Muscle of arm (tissue), 12 donors: ENCODE measurements around the gene DIPK2A. TPM values are rescaled to one million over a fixed set of nuclear protein-coding genes. Genes with fewer than 3 reads are reported as not detected.

ENCODE experiments used
- DNase-seq: peaks from one replicate; pipeline ENCODE4 v3.0.0-alpha.2; 2013
- polyA plus RNA-seq, 12 donors: library from polyadenylated mRNA; unstranded; fragments of 120-200 nt; gene quantifications; one replicate each; pipeline ENCODE4 v1.2.1, GENCODE V29; 2013; ENCODE audit not compliant: insufficient read length in 12 of 12

The DIPK2A gene
- polyA plus RNA-seq, 12 donors: 23.0 to 36.2 (median 29.6) TPM; not detected in 1

GRCh38 chr3:143972505-143973258, 1.1 kb downstream of the DIPK2A start:
- DNase-seq: peak; percentile 75

DNA sequence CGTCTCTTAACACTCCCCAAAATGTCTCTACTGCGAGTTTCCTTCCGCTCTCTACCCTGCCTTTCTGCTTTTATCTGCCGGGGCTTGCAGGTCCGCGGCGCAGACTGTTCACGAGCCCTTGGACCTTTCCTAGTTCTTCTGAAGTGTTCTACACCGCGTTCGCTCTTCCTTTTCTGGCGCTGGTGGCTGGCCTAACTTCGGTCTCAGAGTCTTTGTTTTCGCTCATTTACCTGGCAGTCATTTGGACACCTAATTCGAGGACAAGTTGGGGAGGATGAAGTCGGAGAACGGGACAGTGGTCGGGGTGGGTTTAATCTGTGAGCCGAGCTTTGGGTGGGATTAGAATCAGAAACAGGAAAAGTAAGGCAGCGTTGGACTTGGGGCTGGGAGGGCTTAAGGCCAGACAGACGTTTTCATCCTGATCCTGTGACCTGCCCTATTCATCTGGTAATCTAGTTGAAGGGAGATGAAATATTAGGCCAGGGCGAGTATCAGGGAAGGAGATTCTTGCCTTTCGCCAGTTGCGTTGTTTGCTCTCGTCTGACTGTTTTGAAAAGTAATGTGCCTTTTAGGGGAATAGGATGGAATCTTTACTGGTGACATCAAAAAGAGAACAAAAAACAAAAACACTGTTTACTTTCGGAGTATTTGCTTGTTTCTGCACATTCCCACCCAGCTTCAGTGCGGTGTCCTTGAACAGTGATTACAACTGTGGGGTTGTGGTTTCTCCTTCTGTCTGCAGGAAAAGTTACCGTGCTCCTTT, 1.8 kb downstream of the DIPK2A start:
- DNase-seq: peak; percentile 86

DNA sequence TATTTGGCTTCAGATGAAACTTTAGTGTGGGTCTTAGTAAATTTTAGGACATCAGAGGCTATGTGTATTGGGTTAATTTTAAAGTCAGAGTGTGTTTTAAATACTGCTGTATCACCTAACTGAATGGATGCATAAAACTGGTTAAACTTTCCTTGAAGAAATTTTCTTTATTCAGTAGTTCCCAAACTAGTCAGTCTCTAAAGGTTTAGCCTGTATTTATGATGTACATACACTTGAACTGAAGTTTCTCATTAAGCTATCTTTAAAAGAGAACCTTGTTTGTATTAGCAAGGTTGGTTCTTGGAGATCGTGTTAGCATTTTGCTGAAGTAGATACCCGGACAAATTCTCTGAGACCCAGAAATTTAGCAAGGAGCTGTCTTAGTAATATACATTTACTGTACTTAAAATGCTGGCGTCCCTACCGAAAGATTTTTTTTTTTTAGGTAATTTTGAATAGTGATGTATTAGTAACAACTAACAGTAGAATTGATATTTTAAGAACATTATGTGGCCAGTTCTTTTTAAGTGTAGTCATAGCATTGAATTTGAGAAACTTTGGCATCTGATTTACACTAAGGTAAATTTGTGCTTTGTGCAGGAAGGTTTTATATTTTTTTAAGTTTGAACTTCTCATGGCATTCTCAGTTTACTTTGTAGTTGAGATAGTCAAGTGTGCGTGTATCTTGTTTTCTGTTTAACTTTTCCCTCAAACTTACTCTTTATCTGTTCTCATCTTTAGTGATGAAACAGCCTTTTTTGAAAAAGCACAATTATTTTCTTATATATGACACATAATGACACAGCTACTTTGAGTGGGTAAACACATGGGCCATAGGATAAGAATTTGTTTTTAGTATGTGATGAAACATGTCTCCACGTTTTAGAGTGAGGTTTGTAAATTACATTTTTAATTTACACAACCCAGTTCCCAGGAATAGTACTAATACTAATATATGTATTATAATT, 2.9 kb downstream of the DIPK2A start:
- peak; percentile 4 for DNase-seq

GRCh38 chr3:143975554-143976152, 4.0 kb downstream of the DIPK2A start:
- peak; percentile 58 for DNase-seq

GRCh38 chr3:143977341-143978262, 6.0 kb downstream of the DIPK2A start:
- peak; percentile 22 for DNase-seq

DNA sequence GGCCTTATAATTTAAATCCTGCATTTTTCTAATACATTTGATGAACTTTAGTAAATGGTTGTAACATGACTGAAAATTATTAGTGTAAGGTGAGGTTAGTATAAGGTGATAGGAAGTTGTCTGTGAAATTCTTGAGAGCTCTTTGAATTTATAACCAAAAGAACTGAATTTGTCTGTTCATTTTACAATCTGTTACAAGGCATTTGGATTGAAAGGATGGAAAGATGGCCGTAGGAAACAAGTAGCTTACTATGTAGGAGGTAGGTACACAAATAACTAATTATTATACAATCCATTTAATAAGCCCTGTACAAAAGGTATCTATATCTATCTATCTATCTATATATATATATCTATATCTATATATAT, 6.6 kb downstream of the DIPK2A start:
- DNase-seq: no peak

DNA sequence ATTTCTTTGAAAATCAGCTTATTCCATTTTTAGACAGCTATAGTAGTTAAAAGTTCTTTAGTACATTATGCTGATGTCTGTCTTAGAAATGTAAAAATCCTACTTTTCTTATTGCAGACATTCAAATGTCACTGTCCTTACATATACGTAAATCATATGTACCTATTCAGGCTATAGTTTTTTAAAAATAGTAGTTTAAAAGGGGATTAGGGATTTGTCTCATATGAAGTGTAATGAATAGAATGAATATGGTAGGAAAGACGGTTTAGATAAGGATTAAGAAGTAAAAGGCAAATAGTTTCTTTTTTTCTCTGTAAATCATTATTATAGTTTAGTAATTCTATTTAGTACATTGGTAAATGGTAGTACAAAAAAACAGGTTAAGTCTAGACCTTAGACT, 7.4 kb downstream of the DIPK2A start:
- no peak for DNase-seq

DNA sequence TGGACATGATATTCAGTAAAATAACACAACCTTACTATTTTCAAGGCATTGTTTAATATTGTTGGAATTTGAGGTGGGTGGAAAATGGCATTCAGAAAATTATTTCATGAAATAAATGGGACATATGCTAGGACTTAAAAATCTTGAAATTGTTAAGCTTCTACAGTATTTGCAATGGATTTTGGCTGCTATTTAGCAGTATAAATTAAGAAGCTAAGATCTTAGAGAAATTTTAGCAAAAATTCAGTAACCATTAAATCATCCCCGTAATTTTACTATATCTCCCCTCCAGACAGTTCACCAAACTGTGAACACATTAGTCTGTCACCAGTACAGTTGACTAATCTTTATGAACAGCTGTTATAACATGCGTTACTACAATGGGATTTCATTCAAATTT, 8.2 kb downstream of the DIPK2A start:
- peak; percentile 7 for DNase-seq

DNA sequence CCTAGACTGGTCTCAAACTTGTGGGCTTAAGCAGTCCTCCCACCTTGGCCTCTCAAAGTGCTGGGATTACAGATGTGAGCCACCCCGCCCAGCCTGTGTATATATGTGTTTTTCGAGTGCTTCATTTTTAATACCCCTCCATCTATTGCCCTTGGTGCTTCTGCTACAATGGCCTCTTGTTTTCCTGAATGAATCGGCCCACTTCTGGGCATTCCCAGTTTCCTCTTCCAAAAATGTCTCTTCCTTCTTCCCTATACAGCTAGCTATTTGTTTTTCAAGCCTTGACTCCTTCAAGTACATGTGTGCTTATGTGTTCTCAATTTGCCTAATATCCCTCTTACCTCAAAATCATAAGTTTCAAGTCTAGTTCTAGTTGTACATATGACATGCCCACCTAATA, 16.7 kb downstream of the DIPK2A start:
- DNase-seq: no peak

DNA sequence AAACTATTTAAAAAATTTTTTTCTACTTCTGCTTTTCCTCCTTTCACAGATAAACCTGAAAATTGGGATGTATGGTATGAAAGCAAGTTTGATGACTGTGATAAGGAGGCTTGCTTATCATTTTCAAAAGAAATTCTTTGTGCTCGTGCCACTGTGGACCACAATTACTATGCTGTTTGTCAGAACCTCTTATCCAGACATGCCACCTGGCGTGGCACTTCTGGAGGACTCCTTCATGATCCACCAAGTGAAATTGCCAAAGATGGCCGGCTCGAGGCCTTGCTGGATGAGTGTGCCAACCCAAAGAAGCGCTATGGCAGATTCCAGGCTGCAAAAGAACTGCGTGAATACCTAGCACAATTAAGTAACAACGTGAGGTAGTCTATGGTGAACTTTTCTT, 17.8 kb downstream of the DIPK2A start:
- DNase-seq: no peak

- no peak for DNase-seq
These were observed 20.1 kb downstream of the DIPK2A start for GRCh38 chr3:143991713-143992112.

DNA sequence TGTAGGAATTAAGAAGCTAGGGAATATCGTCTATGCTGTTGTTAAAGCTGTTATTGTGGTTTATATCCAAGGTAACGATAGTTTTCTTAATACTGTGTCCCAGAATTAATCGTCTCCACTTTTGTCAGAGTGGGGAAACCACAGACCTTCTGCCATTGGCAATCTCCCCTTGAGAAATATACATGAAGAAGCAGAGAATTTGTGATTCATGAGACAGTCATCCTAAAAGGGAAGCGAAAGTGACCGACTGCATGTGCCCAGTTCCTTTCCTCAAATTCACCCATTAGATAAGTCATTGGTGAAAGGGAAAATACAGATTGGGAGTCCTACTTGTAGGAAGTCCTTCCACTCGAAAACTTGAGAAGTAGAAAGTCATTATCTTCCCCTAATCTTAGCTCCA, 26.6 kb downstream of the DIPK2A start:
- peak; percentile 15 for DNase-seq

- DNase-seq: no peak
These were observed 31.4 kb downstream of the DIPK2A start for GRCh38 chr3:144003051-144003450.

DNA sequence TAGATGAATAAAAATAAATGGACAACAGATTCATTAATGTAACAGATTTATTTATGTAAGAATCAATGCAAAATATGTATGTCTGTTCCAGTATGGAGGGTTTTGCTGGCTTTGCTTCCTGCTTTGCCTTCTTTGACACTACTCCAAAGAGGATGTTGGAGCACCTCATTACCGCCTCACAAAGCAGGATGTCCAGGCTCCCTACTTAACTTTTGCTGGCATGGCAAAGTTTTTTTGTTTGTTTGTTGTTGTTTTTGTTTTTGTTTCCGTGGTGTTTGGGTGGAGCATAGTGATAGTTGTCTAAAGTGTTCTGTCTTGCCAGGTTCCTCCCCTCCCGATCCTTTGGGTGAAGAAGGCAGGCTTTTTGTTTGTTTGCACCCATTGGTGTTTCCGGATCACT, 38.7 kb downstream of the DIPK2A start:
- no peak for DNase-seq

DNA sequence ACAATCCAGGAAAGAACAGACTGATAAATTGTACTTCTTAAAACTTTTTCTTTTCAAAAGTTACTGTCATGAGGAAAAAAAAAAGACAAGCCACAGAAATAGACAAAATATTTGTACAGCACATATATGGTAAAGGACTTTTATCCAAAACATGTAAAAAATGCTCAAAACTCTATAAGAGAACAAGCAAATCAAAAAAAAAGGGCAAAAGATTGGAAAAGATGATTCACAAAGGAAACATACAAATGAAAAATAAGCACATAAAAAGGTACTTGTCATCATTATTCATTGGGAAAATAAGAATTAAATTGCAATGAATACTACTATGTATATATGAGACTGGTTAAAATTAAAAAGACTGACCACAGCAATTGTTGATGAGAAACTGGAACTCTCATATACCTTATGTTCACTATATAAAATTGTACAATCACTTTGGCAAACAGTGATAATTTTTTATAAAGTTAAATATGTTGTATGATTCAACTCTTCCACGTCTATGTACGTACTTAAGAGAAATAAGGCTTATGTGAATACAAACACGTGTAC, 39.7 kb downstream of the DIPK2A start:
- no peak for DNase-seq

- no peak for DNase-seq
These were observed 43.5 kb downstream of the DIPK2A start for GRCh38 chr3:144015133-144015532.

DNA sequence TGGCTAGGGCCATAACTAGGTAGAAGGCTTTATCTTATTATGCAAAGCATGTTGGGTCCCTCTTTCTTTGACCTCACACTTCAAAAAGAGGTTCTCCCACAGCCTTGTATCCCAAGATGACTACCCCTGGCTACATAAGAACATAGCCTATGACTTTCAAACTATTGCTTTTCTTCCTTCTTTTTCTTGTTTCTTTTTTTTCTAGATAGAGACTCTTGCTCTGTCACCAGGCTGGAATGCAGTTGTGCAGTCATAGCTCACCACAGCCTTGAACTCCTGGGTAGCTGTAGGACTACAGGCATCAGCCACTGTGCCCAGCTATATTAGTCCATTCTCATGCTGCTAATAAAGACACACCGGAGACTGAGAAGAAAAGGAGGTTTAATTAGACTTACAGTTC, 47.2 kb downstream of the DIPK2A start:
- no peak for DNase-seq
